ENCODE data around the gene BOC. TPM values are rescaled to one million over a fixed set of nuclear protein-coding genes. Genes with fewer than 3 reads are reported as not detected.

Gene BOC
- total and polyA plus RNA-seq, 2 of the 8 experiments (the other 6 are each of a cell fraction or from before 2014, with no cell fraction given), result 6.9 to 9.3 TPM

GRCh38 chr3:113222451-113223086, 11.2 kb downstream of the BOC start:
- Histone ChIP-seq H2BK5ac (ENCODE audit: low read depth, low read length) (no peak overlapping the region), H2BK20ac (ENCODE audit: low read length) (no peak overlapping the region), H3K4me3 (ENCODE audit: extremely low read depth in 1 of 4, insufficient read depth in 2 of 4, low read depth in 3 of 4, low read length in 4 of 4) (no peak overlapping the region), H3K18ac (ENCODE audit: extremely low read depth, low read length) (no peak overlapping the region), H2AK5ac (ENCODE audit: low read depth, low read length) (no peak overlapping the region), H3K4me1 (replicated peaks in 1 of 4; ENCODE audit: control insufficient read depth in 3 of 4, insufficient read depth in 4 of 4, low read length in 3 of 4) (peaks cover 0 to 7% (median 2%) of the 10 kb centered on the region in 4 experiments; a peak in 4 of 7 replicates), H3K79me1 (ENCODE audit: low read depth, low read length) (no peaks in the 10 kb centered on the region), H2BK12ac (ENCODE audit: low read depth, low read length) (no peak overlapping the region), H3K4me2 (ENCODE audit: insufficient read depth in 1 of 2, low read depth in 2 of 2, low read length in 2 of 2) (no peak overlapping the region), H3K9me3 (ENCODE audit: insufficient read depth in 2 of 2, low read depth in 1 of 2, low read length in 1 of 2) (no peaks in the 10 kb centered on the region), H4K8ac (ENCODE audit: extremely low read depth, insufficient read depth, low read length) (no peak overlapping the region), H3K79me2 (ENCODE audit: control insufficient read depth in 1 of 2, insufficient read depth in 2 of 2, low read length in 2 of 2) (no peaks in the 10 kb centered on the region), H3K14ac (ENCODE audit: insufficient read length) (no peak overlapping the region), H3K23me2 (ENCODE audit: low read depth, low read length) (no peaks in the 10 kb centered on the region), H4K91ac (replicated peaks; ENCODE audit: insufficient read length, low read length) (no peak overlapping the region), H2BK120ac (replicated peaks; ENCODE audit: low read depth, low read length) (no peak overlapping the region), H4K5ac (ENCODE audit: insufficient read length, low read depth, low read length) (no peak overlapping the region), H3K27ac (ENCODE audit: low read depth, low read length) (no peak overlapping the region), H3K27me3 (replicated peaks in 1 of 4; ENCODE audit: control insufficient read depth in 3 of 4, extremely low read depth in 1 of 4, insufficient read depth in 3 of 4, low read length in 3 of 4) (no peaks in the 10 kb centered on the region), H3K23ac (ENCODE audit: insufficient read length) (no peak overlapping the region), H3K9ac (replicated peaks in 1 of 4; ENCODE audit: extremely low read depth in 1 of 4, low read depth in 3 of 4, low read length in 3 of 4) (no peak overlapping the region), H3K36me3 (ENCODE audit: control insufficient read depth in 2 of 4, insufficient read depth in 4 of 4, low read length in 3 of 4) (peaks cover 0 to 3% (median 0%) of the 10 kb centered on the region in 4 experiments; a peak in 1 of 8 replicates), H3K56ac (replicated peaks; ENCODE audit: insufficient read length, low read depth, low read length) (no peak overlapping the region), H4K20me1 (replicated peaks in 1 of 2; ENCODE audit: control insufficient read depth in 1 of 2, insufficient read depth in 2 of 2, low read length in 2 of 2) (no peaks in the 10 kb centered on the region), H3K4ac (replicated peaks; ENCODE audit: insufficient read length, low read depth, low read length) (no peak overlapping the region), H2BK15ac (ENCODE audit: low read length) (no peak overlapping the region), H2AFZ (ENCODE audit: low read length) (no peak overlapping the region)
- DNase-seq (ENCODE audit: low read depth in 1 of 2, low spot score in 2 of 2), result no peak
- POLR2A ChIA-PET (ENCODE audit: partially characterized antibody), result no interaction called here
- FAIRE-seq, result no peak
- 81% methylated on average over 10 of the region's 10 CpGs; no CpG with 5 or more reads in 1 of the 2 experiments for WGBS, 2 experiments (ENCODE audit: extremely low coverage in 1 of 2, insufficient coverage in 1 of 2, insufficient read length in 1 of 2, insufficient replicate concordance in 2 of 2, low coverage in 1 of 2, low lambda C conversion rate in 2 of 2, missing lambda C conversion rate in 1 of 2)
- CTCF ChIA-PET (ENCODE audit: partially characterized antibody), result no interaction called here
- TF ChIP-seq TEAD4 (IDR thresholded peaks at IDR 0.05; ENCODE audit: low read depth, low read length) (no peak), EGR1 (IDR thresholded peaks at IDR 0.05; ENCODE audit: borderline replicate concordance, low read depth, low read length) (peak; percentile 31; the same call in 1 of the 2 replicates)
